GM18870 (cell line): ENCODE data around the gene GATD1.

ENCODE experiments used
- ATAC-seq: cut with Tn5 transposase; IDR thresholded peaks from one replicate; pipeline ENCODE4 v1.9.1; 2021; ENCODE audit warnings: moderate library complexity; ENCODE audit not compliant: unreplicated experiment

Gene GATD1

DNA sequence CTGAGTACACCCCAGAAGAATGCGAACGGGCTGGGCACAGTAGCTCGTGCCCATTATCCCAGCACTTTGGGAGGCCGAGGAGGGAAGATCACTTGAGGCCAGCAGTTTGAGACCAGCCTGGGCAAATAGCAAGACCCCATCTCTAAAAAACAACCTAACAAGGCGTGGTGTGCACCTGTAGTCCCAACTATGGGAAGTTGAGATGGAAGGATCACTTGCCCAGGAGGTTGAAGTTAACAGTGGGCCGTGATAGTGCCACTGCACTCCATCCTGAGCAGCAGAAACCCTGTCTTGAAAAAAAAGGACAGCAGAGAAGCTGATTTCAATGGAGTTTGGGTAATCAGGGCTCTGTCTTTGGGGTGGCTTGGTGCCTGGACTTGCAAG lies 35.8 kb upstream of the GATD1 start:
- ATAC-seq, result no peak

DNA sequence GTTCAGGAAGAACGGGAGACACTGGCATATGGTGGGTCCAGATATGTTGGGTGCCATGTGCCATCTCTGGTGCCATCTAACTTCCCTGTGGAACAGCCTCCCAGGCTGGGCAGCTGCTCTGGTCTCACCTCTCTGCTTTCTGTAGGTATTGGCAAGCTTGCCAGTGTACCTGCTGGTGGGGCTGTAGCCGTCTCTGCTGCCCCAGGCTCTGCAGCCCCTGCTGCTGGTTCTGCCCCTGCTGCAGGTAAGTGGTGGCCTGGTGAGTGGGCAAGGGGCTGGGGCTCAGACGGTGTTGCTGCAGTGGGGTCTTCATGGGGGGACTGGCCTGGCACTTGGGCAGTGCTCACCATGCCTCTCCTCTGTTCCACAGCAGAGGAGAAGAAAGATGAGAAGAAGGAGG lies 35.1 kb upstream of the GATD1 start:
- ATAC-seq, result no peak

DNA sequence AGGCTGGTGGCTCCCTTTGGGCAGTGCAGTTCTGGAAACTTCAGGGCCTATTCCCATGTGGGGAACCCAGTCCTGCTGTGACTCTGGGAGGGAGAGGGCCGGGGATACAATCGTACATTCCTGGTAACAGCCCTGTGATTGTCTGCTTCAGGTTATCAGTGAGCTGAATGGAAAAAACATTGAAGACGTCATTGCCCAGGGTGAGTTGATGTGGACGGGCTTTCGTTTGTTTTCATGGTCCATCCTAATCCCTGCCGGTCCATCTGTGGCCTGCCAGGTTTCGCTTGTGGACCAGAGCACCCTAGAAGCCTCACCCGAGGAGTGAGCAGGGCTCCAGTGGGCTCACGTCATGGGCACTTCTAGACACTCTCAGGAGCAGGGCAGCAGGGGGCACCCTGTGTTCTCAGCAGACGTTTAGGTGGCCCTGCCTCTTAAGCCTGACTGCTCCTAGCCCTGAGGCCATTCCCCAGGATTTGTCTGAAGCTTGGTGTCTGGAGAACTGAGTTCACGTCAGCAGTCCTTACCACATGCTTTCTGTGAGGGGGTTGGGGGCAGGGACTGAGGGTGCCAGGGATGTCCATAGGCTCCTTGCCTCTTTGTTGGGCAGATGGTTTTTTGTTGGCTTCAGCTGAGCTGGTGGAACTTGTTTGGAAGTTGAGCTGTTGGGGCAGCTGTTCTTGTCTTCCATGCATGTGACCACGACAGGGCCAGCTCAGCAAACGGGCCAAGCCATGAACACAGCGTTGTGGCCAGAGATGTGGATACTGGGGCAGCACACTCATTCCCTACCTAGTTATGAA lies 34.4 kb upstream of the GATD1 start:
- no peak for ATAC-seq

DNA sequence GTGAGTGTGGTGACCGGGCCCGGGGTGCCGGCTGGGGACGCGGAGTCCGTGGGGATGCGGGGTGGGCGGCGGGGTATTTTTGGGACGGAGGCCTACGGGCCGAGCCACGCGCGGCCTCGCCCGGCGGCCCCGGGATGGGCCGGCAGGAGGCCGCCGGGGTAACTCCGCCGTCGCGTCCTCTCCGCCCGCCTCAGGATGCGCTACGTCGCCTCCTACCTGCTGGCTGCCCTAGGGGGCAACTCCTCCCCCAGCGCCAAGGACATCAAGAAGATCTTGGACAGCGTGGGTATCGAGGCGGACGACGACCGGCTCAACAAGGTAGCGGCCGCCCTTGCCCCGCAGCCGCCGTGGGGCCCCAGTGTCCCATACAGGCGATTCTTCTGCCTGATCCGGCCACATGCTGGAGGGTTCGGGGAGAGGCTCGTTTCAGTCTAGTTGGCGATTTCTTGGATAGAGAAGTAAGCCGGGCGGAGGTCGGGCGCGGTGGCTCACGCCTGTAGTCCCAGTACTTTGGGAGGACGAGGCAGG lies 32.8 kb upstream of the GATD1 start:
- peak; percentile 7 for ATAC-seq

DNA sequence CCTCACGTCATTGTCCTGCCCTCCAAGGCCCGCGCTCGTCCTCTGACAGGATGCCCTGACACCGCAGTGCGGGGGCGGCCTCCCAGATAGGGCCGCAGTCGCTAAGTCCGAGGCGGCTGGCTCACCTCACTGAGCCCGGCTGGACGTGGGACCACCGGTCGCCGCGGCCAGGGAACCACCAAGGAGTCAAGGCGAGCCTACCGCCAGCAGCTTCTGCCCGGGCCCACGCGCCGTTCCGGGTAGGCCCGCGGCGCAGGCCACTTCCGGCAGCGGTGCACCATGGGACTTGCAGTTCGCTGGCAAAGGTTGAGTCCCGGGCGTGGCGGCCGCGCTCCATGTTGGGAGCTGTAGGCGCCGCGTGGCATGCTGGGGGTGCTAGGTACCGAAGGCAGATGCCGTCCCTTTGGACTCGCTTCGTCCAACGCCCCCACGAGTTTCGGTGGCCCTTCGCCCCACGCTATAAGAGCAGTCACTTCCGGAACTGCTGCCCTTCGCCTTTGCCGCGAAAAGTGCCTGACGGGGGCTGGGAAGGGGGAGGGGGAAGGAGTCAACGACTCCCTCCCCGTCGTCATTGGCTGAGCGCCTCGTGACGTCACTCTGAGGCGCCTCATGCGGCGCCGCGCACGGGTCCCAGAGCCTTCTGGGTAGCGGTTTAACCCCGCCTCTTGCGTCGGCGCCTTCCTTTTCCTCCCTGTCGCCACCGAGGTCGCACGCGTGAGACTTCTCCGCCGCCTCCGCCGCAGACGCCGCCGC lies 32.2 kb upstream of the GATD1 start, which contains the start of gene RPLP2:
RPLP2 (plus strand) TSS at position 681 of the 753 bp plus-strand sequence. CDS start 268 bp downstream, outside the sequence.
- peak; percentile 57 for ATAC-seq

DNA sequence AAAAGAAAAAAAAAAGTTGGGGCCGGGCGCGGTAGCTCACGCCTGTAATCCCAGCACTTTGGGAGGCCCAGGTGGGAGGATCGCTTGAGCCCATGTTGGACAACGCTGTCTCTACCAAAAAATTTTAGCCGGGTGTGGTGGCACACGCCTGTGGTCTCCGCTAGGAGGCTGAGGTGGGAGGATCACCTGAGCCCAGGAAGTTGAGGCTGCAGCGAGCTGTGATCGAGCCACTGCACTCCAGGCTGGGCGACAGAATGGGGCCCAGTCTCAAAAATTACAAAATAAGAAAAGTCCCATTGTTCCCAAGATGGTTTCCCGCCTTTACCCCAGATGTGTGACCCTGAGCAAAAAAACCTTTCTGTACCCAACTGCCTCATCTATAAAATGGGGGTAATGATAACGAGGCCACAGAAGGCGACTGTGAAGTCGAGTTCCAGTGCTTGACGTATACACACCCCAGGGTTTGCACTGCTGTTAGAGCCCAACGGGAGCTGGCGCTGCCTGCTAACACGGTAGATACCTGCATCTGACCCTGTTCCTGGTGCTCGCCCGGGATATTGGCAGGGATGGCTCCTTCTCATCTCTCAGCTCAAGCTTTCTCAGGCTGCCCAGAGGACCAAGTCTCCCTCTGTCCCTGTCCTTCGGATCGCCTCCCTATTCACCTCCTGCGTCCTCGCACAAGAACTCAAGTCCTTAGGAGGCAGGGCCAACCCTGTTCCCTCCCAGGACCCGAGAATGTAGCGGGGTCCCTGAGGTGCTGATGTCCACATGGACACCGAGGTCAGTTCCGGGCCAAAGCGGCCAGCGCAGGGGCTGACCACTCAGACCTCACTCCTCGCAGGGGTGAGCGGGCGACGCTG lies 31.4 kb upstream of the GATD1 start:
- no peak for ATAC-seq

DNA sequence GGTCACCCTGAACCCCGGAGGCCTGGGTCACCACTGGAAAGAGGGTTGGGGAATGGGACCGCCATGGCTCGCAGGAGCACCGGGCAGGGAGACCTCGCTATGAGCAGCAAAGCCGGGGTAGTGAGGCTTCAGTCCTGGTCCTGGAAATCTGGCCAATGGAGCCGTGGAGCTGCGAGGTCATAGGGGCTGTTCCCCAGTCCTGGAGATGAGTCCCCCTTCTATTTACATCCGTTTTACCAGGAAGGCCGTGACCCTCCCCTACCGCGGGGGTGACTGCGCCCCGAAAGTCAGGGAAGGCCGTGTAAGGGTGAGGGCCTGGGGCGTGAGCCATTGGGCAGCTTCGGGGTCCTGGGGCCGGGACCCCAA lies 27.3 kb upstream of the GATD1 start:
- ATAC-seq, result no peak

DNA sequence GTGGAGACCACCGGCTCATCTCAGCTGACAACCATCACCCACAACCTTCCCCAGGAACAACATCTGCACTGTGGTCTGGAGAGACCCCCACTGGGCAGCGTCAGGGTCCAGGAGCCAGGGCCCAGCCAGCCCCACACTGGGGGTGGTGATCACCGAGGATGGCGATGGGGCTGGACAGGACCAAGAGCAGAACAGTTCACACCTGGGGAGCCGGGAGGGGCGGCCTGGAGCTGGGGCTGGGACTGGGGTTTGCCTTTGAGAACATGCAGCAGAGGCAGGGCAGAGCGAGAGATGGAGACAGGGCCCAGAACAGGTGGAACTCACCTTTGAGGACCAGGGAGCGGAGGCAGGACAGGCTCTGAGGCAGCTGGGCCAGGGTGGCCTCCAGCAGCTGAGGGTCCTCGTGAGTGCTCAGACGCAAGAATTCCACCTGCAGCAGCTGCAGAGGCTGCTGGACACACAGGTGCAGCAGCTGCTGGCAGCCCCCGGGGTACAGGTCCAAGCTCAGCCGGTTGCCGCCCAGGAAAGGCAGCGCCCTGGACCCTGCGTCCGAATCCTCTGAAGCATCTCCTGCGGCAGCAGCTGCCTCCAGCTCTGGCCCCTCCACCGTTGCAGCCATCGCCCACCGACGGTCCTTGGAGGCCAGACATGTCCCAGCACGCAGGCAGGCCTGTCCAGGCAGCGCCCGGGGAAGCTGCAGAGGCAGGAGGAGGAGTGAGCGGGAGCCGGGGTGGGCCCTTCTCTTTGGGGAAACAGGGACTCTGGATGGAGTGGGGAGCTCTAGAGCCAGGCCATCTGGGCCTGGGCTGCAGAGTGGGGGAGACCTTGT lies 26.7 kb upstream of the GATD1 start:
- no peak for ATAC-seq

DNA sequence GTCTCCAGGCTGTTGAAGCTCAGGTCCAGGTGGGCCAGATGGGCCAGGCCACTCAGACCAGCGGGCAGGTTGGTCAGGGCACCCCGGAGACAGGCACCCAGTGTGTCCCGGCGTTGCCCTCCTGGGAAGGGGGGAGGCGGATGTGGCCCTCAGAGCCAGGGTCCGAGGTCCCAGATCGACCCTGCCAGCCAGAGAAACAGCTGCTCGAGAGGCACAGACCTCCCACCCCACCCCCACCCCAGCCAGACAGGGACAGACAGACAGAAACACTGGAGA lies 26.1 kb upstream of the GATD1 start:
- no peak for ATAC-seq

DNA sequence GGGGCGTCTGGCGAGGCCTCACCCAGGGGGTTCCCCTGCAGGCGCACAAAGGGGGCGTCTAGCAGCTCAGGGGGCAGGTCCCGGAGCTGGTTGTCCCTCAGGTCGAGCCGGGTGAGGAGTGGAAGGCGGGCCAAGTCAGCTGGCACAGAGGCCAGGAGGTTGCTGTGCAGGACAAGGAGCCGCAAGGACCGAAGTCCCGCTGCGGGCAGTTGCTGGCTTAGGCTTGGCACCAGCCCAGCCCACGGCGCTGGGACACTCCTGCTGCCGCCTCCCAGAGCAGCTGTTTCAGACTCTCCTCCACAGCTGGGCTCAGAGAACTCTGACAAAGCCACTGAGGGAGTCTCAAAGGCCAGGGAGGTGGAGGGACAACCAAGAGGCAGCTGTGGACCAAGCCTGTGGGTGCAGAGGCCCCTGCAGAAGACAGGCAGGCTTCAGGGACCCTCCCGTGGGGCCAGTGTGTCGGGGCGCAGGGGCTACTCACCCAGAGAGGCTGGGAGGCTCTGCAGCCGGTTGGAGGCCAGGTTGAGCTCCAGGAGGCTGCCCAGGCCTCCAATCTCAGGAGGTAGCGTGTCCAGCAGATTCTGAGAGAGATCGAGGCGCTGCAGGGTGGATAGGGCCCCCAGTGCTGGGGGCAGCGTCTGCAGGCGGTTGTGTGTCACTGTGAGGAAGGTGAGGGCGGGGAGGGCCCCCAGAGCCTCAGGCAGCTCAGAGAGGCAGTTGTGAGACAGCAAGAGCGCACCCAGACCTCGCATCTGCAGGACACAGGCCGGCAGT lies 25.6 kb upstream of the GATD1 start:
- ATAC-seq, result no peak

DNA sequence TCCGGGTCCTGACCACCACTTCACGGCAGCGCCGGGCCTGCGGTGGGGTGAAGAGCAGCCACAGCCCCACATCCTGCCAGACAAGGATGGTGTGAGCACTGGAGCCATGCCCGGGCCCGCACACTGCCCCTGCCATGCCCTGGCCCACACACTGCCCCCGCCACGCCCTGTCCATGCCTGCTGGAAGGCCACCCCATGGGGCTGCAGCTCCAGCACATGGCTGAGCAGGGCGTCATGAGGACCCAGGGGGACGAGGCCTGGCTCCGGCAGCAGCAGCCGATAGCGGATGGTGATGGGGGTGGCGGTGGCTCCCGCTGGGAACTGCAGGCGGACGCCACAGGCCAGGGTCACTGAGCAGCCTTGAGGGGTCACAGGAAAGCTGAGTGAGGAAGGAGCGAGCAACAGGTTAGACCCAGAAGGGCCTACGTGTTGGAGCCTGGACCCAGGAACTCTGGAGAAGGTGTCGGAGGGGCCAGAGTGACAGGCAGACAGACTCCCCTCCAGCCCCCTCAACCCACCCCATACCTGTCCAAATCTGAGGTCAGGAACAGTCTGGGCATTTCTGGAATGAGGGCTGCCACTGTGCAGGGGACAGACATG lies 24.8 kb upstream of the GATD1 start:
- no peak for ATAC-seq

DNA sequence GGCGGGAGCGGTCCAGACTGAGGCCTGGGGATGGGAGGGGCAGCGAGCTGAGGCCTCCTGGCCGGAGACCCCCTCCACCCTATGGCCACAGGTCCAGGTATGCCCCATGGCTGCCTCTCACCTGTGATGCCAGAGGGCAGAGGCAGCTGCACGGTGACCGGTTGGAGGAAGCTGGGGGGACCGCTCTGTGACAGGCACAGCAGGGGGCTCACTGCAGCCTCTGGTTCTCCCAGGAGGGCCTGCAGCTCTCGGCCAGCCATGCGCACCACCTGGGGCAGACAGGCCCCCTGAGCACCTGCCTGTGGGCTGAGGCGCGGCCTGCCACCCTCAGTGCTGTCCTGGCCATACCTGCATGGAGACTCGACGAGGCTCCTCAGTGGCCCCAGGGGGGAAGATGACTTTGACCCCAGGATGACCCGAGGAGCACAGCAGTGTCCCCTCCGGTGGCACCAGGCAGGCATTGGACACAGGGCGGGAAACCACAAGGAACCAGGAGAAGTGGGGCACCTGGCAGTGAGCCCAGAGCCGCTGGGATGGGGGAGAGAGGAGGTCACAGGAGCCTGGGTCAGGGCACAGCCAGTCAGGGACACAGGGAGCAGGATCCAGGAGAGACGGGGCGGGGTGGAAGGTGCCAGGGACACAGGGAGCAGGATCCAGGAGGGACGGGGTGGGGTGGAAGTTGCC lies 24.0 kb upstream of the GATD1 start:
- no peak for ATAC-seq

DNA sequence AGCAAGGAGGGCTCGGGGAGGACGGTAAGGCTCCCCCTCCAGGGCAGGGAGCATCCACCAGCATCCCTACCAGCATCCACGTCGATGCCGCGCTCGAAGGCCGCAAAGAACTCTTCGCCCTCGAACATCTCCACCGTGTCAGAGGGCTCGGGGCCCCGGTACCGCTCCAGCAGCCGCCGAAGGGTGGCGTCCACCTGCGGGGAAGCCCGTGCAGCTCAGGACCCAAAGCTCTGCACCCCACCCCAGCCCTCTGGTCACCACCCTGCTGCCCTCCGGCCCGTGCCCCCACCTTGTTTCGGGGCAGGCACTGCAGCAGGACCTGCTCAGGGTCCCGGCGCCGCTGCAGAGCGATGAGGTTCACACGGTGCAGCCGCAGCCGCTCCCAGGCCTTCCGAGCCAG lies 23.2 kb upstream of the GATD1 start:
- ATAC-seq, result no peak

DNA sequence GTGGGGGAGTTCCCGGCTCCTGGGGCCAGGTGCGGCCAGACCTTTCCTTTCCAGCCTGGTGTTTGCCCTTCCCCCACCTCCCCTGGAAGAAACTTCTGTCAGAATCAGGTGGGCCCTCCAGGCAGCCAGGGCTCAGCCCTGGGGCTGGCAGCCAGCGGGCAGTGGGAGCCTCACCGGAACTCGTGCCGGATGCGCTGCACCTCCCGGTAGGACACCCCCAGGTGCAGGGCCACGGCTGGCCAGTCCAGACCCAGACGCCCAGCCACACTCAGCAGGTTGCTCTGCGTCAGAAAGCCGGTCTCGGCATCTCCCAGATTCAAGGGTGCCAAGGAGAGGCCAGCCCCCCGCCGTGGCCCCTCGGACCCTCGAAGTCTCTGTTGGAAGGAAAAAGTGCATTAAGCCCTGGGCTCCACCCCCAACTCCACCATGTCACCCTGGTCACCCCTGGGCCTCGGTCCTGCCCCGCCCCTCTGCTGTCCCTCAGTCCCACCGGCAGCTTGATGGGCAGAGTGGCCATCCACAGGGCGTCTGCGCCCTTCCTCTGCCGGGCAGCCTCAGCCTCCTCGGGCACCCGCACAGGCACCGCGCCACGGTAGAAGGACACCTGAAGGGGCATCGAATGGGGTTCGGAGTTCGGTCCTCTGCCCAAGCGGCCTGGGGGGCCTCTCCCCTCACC lies 22.5 kb upstream of the GATD1 start:
- ATAC-seq, result no peak

DNA sequence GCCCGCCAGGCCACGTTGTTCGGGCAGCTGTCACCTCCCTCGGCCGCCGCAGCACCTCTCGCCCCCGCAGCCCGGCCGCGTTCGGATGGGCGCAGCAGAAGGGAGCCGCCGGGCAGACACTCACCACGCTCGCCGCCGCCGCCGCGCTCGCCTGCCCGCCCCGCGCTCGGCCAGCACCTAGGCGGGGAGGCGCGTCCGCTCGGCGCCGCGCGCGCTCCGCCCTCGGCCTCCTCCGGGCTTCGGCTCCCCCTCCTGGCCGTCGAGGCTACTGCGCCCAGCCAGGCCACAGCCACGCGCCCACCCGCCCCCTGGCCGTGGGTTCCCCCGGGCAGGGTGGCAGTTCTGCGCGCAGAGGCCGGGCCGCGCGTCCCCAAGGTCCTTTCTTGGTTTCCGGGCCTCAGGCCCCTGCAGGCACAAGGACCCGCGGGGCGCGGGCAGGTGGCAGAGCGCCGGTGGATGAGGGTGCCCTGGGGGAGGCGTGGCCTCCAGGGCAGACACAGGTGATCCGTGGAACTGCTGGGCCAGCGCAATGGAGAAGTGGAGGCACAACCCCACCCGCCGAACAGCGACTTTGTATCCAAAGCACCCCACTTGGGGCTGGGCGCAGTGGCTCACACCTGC lies 20.9 kb upstream of the GATD1 start, which contains the start of gene SLC25A22:
SLC25A22 (minus strand) TSS at position 189 of the 621 bp plus-strand sequence. CDS start 3,275 bp downstream, outside the sequence.
- no peak for ATAC-seq

DNA sequence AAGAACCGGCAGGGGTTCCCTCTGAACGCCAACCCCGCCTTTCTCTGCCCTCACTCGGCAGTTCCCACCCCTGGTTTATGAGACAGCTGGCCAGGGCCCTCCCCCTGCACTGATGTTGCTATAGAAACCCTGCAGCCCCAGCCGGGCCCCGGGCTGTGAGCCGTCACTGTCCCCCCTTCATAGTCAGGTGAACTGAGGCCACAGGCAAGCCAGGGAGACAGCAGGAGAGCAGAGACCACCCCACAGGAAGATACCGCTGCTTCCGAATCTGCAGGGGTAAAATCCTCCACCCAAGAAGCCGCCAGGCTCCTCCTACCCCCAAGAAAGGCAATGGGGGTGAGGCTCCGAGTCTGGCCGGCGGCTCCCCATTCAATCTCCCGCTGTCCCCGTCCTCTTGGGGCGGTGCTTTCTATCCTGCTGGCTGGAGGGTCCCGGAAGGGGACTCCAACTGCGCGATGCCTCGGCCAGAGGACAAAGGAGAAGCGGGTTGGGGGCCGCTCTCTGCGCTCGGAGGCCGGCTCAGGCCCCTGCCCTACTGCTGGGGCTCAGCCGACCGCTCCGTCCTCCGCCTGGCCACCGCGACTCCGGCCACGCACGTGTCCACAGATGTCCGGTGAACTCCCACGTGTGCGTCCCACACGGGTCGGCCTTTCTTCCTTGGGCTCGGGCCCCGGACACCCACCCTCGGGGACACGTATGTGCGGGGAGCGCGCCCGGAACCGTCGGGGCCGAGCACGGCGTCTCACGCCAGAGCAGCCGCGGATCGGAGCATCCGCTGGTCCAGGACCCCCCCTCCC lies 20.2 kb upstream of the GATD1 start:
- ATAC-seq, result peak; percentile 44
